Stomach smooth muscle (tissue), 2 donors: ENCODE results near the gene WWC1.

ENCODE experiments used
- H3K27ac ChIP-seq: one replicate; pipeline ENCODE4 v1.7.0; 2013; ENCODE audit warnings: mild to moderate bottlenecking, low read length, inconsistent platforms
- H3K27me3 ChIP-seq, 2 donors: one replicate each; pipeline ENCODE4 v1.7.0; 2013; ENCODE audit warnings: low read length in 2 of 2; ENCODE audit not compliant: insufficient read depth in 2 of 2, control insufficient read depth in 1 of 2
- H3K36me3 ChIP-seq, 2 donors: one replicate each; pipeline ENCODE4 v1.7.0; 2013; ENCODE audit warnings: low read length in 2 of 2; ENCODE audit not compliant: control insufficient read depth in 2 of 2, insufficient read depth in 2 of 2
- H3K4me1 ChIP-seq: one replicate; pipeline ENCODE4 v1.7.0; 2013; ENCODE audit warnings: low read length; ENCODE audit not compliant: control insufficient read depth, insufficient read depth
- H3K4me3 ChIP-seq, 2 donors: one replicate each; pipeline ENCODE4 v1.7.0; 2013; ENCODE audit warnings: low read length in 2 of 2
- H3K9ac ChIP-seq, 2 donors: one replicate each; pipeline ENCODE4 v1.7.0; 2013; ENCODE audit warnings: low read length in 2 of 2, mild to moderate bottlenecking in 1 of 2
- H3K9me3 ChIP-seq, 2 donors: one replicate each; pipeline ENCODE4 v1.7.0; 2013; ENCODE audit warnings: low read length in 2 of 2; ENCODE audit not compliant: control insufficient read depth in 2 of 2
- donor health status: healthy.
- donor health status: Pancreatic carcinoma.

Gene WWC1

GRCh38 chr5:168443950-168444700, 152.7 kb downstream of the WWC1 start:
- H3K4me1 ChIP-seq, result no peaks in the 10 kb centered on the region
- no peaks in the 10 kb centered on the region for H3K27me3 ChIP-seq
- no peaks in the 10 kb centered on the region for H3K36me3 ChIP-seq
- no peak overlapping the region for H3K4me3 ChIP-seq
- no peaks in the 10 kb centered on the region for H3K9me3 ChIP-seq
- H3K9ac ChIP-seq, result no peak overlapping the region
- no peak overlapping the region for H3K27ac ChIP-seq

GRCh38 chr5:168446983-168447619, 155.7 kb downstream of the WWC1 start:
- H3K4me3 ChIP-seq, result no peak overlapping the region
- no peak overlapping the region for H3K9ac ChIP-seq
- H3K27ac ChIP-seq, result no peak overlapping the region
- no peaks in the 10 kb centered on the region for H3K4me1 ChIP-seq
- no peaks in the 10 kb centered on the region for H3K36me3 ChIP-seq
- no peaks in the 10 kb centered on the region for H3K27me3 ChIP-seq
- H3K9me3 ChIP-seq, result no peaks in the 10 kb centered on the region

GRCh38 chr5:168447808-168448207, 156.4 kb downstream of the WWC1 start:
- no peak overlapping the region for H3K27ac ChIP-seq
- H3K9me3 ChIP-seq, result no peaks in the 10 kb centered on the region
- no peaks in the 10 kb centered on the region for H3K4me1 ChIP-seq
- no peak overlapping the region for H3K4me3 ChIP-seq
- no peaks in the 10 kb centered on the region for H3K27me3 ChIP-seq
- no peak overlapping the region for H3K9ac ChIP-seq
- H3K36me3 ChIP-seq, result no peaks in the 10 kb centered on the region

- no peaks in the 10 kb centered on the region for H3K4me1 ChIP-seq
- no peak overlapping the region for H3K4me3 ChIP-seq
- H3K9me3 ChIP-seq, result no peaks in the 10 kb centered on the region
- no peak overlapping the region for H3K27ac ChIP-seq
- no peak overlapping the region for H3K9ac ChIP-seq
- no peaks in the 10 kb centered on the region for H3K36me3 ChIP-seq
- no peaks in the 10 kb centered on the region for H3K27me3 ChIP-seq
Measured at GRCh38 chr5:168449166-168449565, 157.7 kb downstream of the WWC1 start.

GRCh38 chr5:168451565-168451964, 160.1 kb downstream of the WWC1 start:
- Histone ChIP-seq H3K9me3 (no peaks in the 10 kb centered on the region), H3K27ac (no peak overlapping the region), H3K27me3 (no peaks in the 10 kb centered on the region), H3K9ac (no peak overlapping the region), H3K4me1 (no peaks in the 10 kb centered on the region), H3K4me3 (no peak overlapping the region), H3K36me3 (no peaks in the 10 kb centered on the region)

GRCh38 chr5:168455201-168455600, 163.8 kb downstream of the WWC1 start:
- H3K27ac ChIP-seq, result no peak overlapping the region
- no peak overlapping the region for H3K9ac ChIP-seq
- no peaks in the 10 kb centered on the region for H3K9me3 ChIP-seq
- no peaks in the 10 kb centered on the region for H3K27me3 ChIP-seq
- H3K36me3 ChIP-seq, result no peaks in the 10 kb centered on the region
- no peaks in the 10 kb centered on the region for H3K4me1 ChIP-seq
- H3K4me3 ChIP-seq, result no peak overlapping the region

GRCh38 chr5:168457542-168457941, 166.1 kb downstream of the WWC1 start:
- H3K36me3 ChIP-seq, result no peaks in the 10 kb centered on the region
- no peak overlapping the region for H3K27ac ChIP-seq

GRCh38 chr5:168460606-168461005, 169.2 kb downstream of the WWC1 start:
- no peak overlapping the region for H3K9ac ChIP-seq
- no peak overlapping the region for H3K4me3 ChIP-seq
- no peaks in the 10 kb centered on the region for H3K4me1 ChIP-seq
- no peak overlapping the region for H3K27ac ChIP-seq
- no peaks in the 10 kb centered on the region for H3K36me3 ChIP-seq
- H3K27me3 ChIP-seq, result no peaks in the 10 kb centered on the region
- no peaks in the 10 kb centered on the region for H3K9me3 ChIP-seq

More at GRCh38 chr5:168457542-168457941, 166.1 kb downstream of the WWC1 start:
- Histone ChIP-seq H3K4me3 (no peak overlapping the region), H3K9ac (no peak overlapping the region), H3K9me3 (no peaks in the 10 kb centered on the region), H3K27me3 (no peaks in the 10 kb centered on the region), H3K4me1 (no peaks in the 10 kb centered on the region)

- no peak overlapping the region for H3K27ac ChIP-seq
- H3K27me3 ChIP-seq, result peaks cover 0 to 2% of the 10 kb centered on the region in 2 donors
- H3K9ac ChIP-seq, result no peak overlapping the region
- no peak overlapping the region for H3K4me3 ChIP-seq
- no peaks in the 10 kb centered on the region for H3K9me3 ChIP-seq
- no peaks in the 10 kb centered on the region for H3K36me3 ChIP-seq
- H3K4me1 ChIP-seq, result no peaks in the 10 kb centered on the region
Measured at GRCh38 chr5:168463081-168463480, 171.6 kb downstream of the WWC1 start.

- H3K36me3 ChIP-seq, result no peaks in the 10 kb centered on the region
- H3K9ac ChIP-seq, result no peak overlapping the region
- no peaks in the 10 kb centered on the region for H3K4me1 ChIP-seq
- H3K9me3 ChIP-seq, result no peaks in the 10 kb centered on the region
- no peak overlapping the region for H3K4me3 ChIP-seq
- H3K27me3 ChIP-seq, result peaks cover 0 to 2% of the 10 kb centered on the region in 2 donors
- no peak overlapping the region for H3K27ac ChIP-seq
Measured at GRCh38 chr5:168464214-168464613, 172.8 kb downstream of the WWC1 start.

- H3K9ac ChIP-seq, result no peak overlapping the region
- no peak overlapping the region for H3K4me3 ChIP-seq
- H3K36me3 ChIP-seq, result no peaks in the 10 kb centered on the region
- H3K27ac ChIP-seq, result no peak overlapping the region
- H3K9me3 ChIP-seq, result no peaks in the 10 kb centered on the region
- H3K4me1 ChIP-seq, result no peaks in the 10 kb centered on the region
- H3K27me3 ChIP-seq, result peaks cover 0 to 2% of the 10 kb centered on the region in 2 donors
Measured at GRCh38 chr5:168464641-168465040, 173.2 kb downstream of the WWC1 start.
